Superior temporal gyrus (tissue), 1 donor: ENCODE measurements around the gene FBRS.
A peak's percentile ranks its signal among the peaks of the same experiment; 100 is the strongest.
"Not testable (repeated sequence)": the region's sequence is repeated elsewhere in the genome, so short reads cannot be mapped to it uniquely, and the experiment has no call there.

Source experiments
- DNase-seq: peaks from one replicate; pipeline ENCODE4 v3.0.0-alpha.2; 2016; ENCODE audit errors: extremely low spot score

FBRS gene

GRCh38 chr16:30664616-30665109, 6.4 kb downstream of the FBRS start:
- DNase-seq, result no peak

GRCh38 chr16:30665155-30665829, 7.1 kb downstream of the FBRS start:
- no peak for DNase-seq

- DNase-seq, result no peak
These were observed 7.6 kb downstream of the FBRS start for GRCh38 chr16:30665830-30666190.

GRCh38 chr16:30666681-30667080, 8.4 kb downstream of the FBRS start:
- DNase-seq, result no peak

- DNase-seq, result no peak
These were observed 9.2 kb downstream of the FBRS start for GRCh38 chr16:30667361-30667905.

- DNase-seq, result no peak
These were observed 10.2 kb downstream of the FBRS start for GRCh38 chr16:30668393-30668792.

- no peak for DNase-seq
These were observed 11.0 kb downstream of the FBRS start for GRCh38 chr16:30669026-30669902.

GRCh38 chr16:30669903-30670824, 11.9 kb downstream of the FBRS start:
- DNase-seq, result no peak

- DNase-seq, result no peak
These were observed 16.9 kb downstream of the FBRS start for GRCh38 chr16:30675143-30675542.

- no peak for DNase-seq
These were observed 19.8 kb downstream of the FBRS start for GRCh38 chr16:30677931-30678585.

- no peak for DNase-seq
These were observed 20.3 kb downstream of the FBRS start for GRCh38 chr16:30678586-30678970.

- DNase-seq, result no peak
These were observed 22.1 kb downstream of the FBRS start for GRCh38 chr16:30680326-30680725.

- no peak for DNase-seq
These were observed 30.5 kb downstream of the FBRS start for GRCh38 chr16:30688701-30689100.

GRCh38 chr16:30691907-30692306, 33.7 kb downstream of the FBRS start:
- no peak for DNase-seq

GRCh38 chr16:30692396-30693064, 34.3 kb downstream of the FBRS start:
- no peak for DNase-seq

- no peak for DNase-seq
These were observed 36.9 kb downstream of the FBRS start for GRCh38 chr16:30694926-30695693.

GRCh38 chr16:30696646-30697045, 38.4 kb downstream of the FBRS start:
- DNase-seq, result not testable (repeated sequence)

GRCh38 chr16:30697264-30698138, 39.3 kb downstream of the FBRS start:
- peak; percentile 94 for DNase-seq
